Measurements from ENCODE around the gene FAM186B. TPM values are rescaled to one million over a fixed set of nuclear protein-coding genes. Genes with fewer than 3 reads are reported as not detected.

Gene FAM186B
- polyA plus RNA-seq, 2 of the 4 experiments (the other 2 are of a cell fraction) = 0.04 to 0.08 TPM

- ChIA-PET POLR2A (no interaction called here), CTCF (interaction anchor here (0.8 to 9.1 kb wide), 7 partner anchors 13 to 193 kb away, joined by 4 to 63 read pairs (median 7); partner anchors contain the start of gene DNAJC22)
- DNase-seq (ENCODE audit: low read depth in 1 of 2, low spot score in 1 of 2) (no peak), ATAC-seq (no peak), FAIRE-seq (no peak)
- no peak overlapping the region; a peak in 1 of 6 replicates for H3K27ac ChIP-seq
- TF ChIP-seq E2F6 (IDR thresholded peaks at IDR 0.05; ENCODE audit: borderline replicate concordance, low read depth) = no peak
- TF ChIP-seq SREBF2 (IDR thresholded peaks at IDR 0.05) = no peak
- no peak for TF ChIP-seq FOSL2 (IDR thresholded peaks at IDR 0.05)
- TF ChIP-seq FOSL2 (CRISPR knock-in tag; IDR thresholded peaks at IDR 0.05) = no peak
- no peak for TF ChIP-seq HOXA7 (CRISPR knock-in tag; IDR thresholded peaks at IDR 0.05)
- TF ChIP-seq BCL3 (IDR thresholded peaks at IDR 0.05) = no peak
- no peak for TF ChIP-seq ZC3H11A (IDR thresholded peaks at IDR 0.05)
- TF ChIP-seq REST (IDR thresholded peaks at IDR 0.05) = no peak
- TF ChIP-seq HEYL (CRISPR knock-in tag; IDR thresholded peaks at IDR 0.05) = no peak
- TF ChIP-seq ZFP36 (IDR thresholded peaks at IDR 0.05; ENCODE audit: borderline replicate concordance, partially characterized antibody) = no peak
- no peak for TF ChIP-seq EHMT2 (IDR thresholded peaks at IDR 0.05; ENCODE audit: low read depth)
- peaks cover 32% of the 10 kb centered on the region for H3K4me1 ChIP-seq
- no peak overlapping the region for H3K4me3 ChIP-seq
- 86% methylated on average over 21 of the region's 21 CpGs for WGBS (ENCODE audit: missing lambda C conversion rate)
- H3K4me2 ChIP-seq = no peak overlapping the region
- no peaks in the 10 kb centered on the region for H3K9me3 ChIP-seq
Observed at GRCh38 chr12:49540229-49541139, 65.0 kb downstream of the FAM186B start.

- Histone ChIP-seq H3K4me3 (peak overlapping the region; percentile 76), H3K9me3 (no peaks in the 10 kb centered on the region), H3K27ac (peak overlapping the region; percentile 65 to 91; a peak in 5 of 6 replicates), H3K4me2 (peak overlapping the region; percentile 92), H3K4me1 (peaks cover 32% of the 10 kb centered on the region)
- DNase-seq (ENCODE audit: low read depth in 1 of 2, low spot score in 1 of 2) (no peak), ATAC-seq (no peak), FAIRE-seq (no peak)
- ChIA-PET POLR2A (interaction anchor here (1.7 kb wide), 1 partner anchor 173 kb away, joined by 6 read pairs; the partner anchor contains the start of gene SPATS2), CTCF (interaction anchor here (0.8 to 9.1 kb wide), 14 partner anchors 12 to 208 kb away, joined by 3 to 63 read pairs (median 7); partner anchors contain the start of genes C1QL4 and DNAJC22)
- 76% methylated on average over 42 of the region's 47 CpGs for WGBS (ENCODE audit: missing lambda C conversion rate)
- TF ChIP-seq GATA3 (IDR thresholded peaks at IDR 0.05; ENCODE audit: borderline replicate concordance) (no peak), SREBF2 (IDR thresholded peaks at IDR 0.05) (no peak), FOSL2 (IDR thresholded peaks at IDR 0.05) (no peak), FOSL2 (CRISPR knock-in tag; IDR thresholded peaks at IDR 0.05) (no peak)
Observed at GRCh38 chr12:49539406-49540228, 65.8 kb downstream of the FAM186B start.

All from A549 (cell line).